HEK293 (cell line): ENCODE results near the gene TBX15.
"Not testable (repeated sequence)": the region's sequence is repeated elsewhere in the genome, so short reads cannot be mapped to it uniquely, and the experiment has no call there.

Experiments
- CTCF ChIA-PET: fragments of 350-600 bp; formaldehyde crosslinking; extraction: SDS; loops from one replicate; lab custom pipeline; 2021; ENCODE audit warnings: antibody characterized with exemption; lab: Yijun Ruan, JAX
- POLR2A ChIA-PET: fragments of 300-600 bp; formaldehyde crosslinking; extraction: SDS; loops from one replicate; lab custom pipeline; 2020; ENCODE audit warnings: antibody characterized with exemption, inconsistent platforms; lab: Yijun Ruan, JAX
- H3K27ac ChIP-seq: fragments of 200-500 bp; sonication (Bioruptor generic); 2 replicates; pipeline ENCODE4 v1.5.1; 2014; ENCODE audit warnings: low read depth, low read length, control low read depth, inconsistent platforms; ENCODE audit errors: extremely low read depth
- H3K36me3 ChIP-seq, 2 experiments: fragments of 200-500 bp in 1 of 2; sonication (Bioruptor generic) in 1 of 2; 1 replicate in 1 of 2; 2 replicates in 1 of 2; pipeline ENCODE4 v1.5.1; 2014 to 2017; ENCODE audit warnings: inconsistent platforms in 2 of 2, low read length in 2 of 2; ENCODE audit not compliant: control insufficient read depth in 2 of 2, insufficient read depth in 1 of 2
- H3K4me1 ChIP-seq: fragments of 200-500 bp; sonication (Bioruptor generic); 2 replicates; pipeline ENCODE4 v1.5.1; 2014; ENCODE audit warnings: mild to moderate bottlenecking, low read length, inconsistent platforms; ENCODE audit not compliant: control insufficient read depth, insufficient read depth
- H3K4me3 ChIP-seq: 2 replicates; pipeline ENCODE4 v1.5.1; 2011; ENCODE audit warnings: low read depth, mild to moderate bottlenecking, control low read depth, low read length, moderate library complexity
- H3K9me3 ChIP-seq: fragments of 200-500 bp; sonication (Bioruptor generic); 2 replicates; pipeline ENCODE4 v1.5.1; 2014; ENCODE audit warnings: low read depth, low read length, inconsistent platforms; ENCODE audit not compliant: control insufficient read depth, insufficient read depth
- GLIS2 ChIP-seq: fragments of 450-650 bp; formaldehyde crosslinking; IDR thresholded peaks from 2 replicates; pipeline ENCODE4 v1.5.1; 2016; ENCODE audit warnings: missing biosample characterization, missing genetic modification characterization
- MYNN ChIP-seq: fragments of 450-650 bp; formaldehyde crosslinking; IDR thresholded peaks from 2 replicates; pipeline ENCODE4 v1.5.1; 2016; ENCODE audit warnings: missing biosample characterization, missing genetic modification characterization, borderline replicate concordance
- ZBTB11 ChIP-seq: fragments of 450-650 bp; formaldehyde crosslinking; conservative IDR thresholded peaks from 2 replicates; pipeline ENCODE4 v1.5.1; 2016; ENCODE audit warnings: low read depth, missing biosample characterization, missing genetic modification characterization
- ZBTB17 ChIP-seq: fragments of 450-650 bp; formaldehyde crosslinking; IDR thresholded peaks from 2 replicates; pipeline ENCODE4 v1.5.1; 2016; ENCODE audit warnings: missing biosample characterization, missing genetic modification characterization
- ZBTB20 ChIP-seq: fragments of 450-650 bp; formaldehyde crosslinking; IDR thresholded peaks from 2 replicates; pipeline ENCODE4 v1.5.1; 2016; ENCODE audit warnings: missing biosample characterization, missing genetic modification characterization
- ZBTB21 ChIP-seq: fragments of 450-650 bp; formaldehyde crosslinking; IDR thresholded peaks from 2 replicates; pipeline ENCODE4 v1.5.1; 2017; ENCODE audit warnings: missing biosample characterization, missing genetic modification characterization
- ZIC2 ChIP-seq: fragments of 450-650 bp; formaldehyde crosslinking; IDR thresholded peaks from 2 replicates; pipeline ENCODE4 v1.5.1; 2016; ENCODE audit warnings: missing biosample characterization, missing genetic modification characterization
- ZNF146 ChIP-seq: fragments of 450-650 bp; formaldehyde crosslinking; IDR thresholded peaks from 2 replicates; pipeline ENCODE4 v1.5.1; 2016; ENCODE audit warnings: missing biosample characterization, missing genetic modification characterization
- ZNF202 ChIP-seq: fragments of 450-650 bp; formaldehyde crosslinking; IDR thresholded peaks from 2 replicates; pipeline ENCODE4 v1.5.1; 2016; ENCODE audit warnings: missing biosample characterization, missing genetic modification characterization, borderline replicate concordance
- ZNF391 ChIP-seq: fragments of 450-650 bp; formaldehyde crosslinking; IDR thresholded peaks from 2 replicates; pipeline ENCODE4 v1.5.1; 2016; ENCODE audit warnings: low read depth, missing biosample characterization, missing genetic modification characterization, borderline replicate concordance
- ZNF426 ChIP-seq: fragments of 450-650 bp; formaldehyde crosslinking; IDR thresholded peaks from 2 replicates; pipeline ENCODE4 v1.5.1; 2017; ENCODE audit warnings: missing biosample characterization, missing genetic modification characterization, mild to moderate bottlenecking, inconsistent platforms, moderate library complexity
- ZNF580 ChIP-seq: fragments of 450-650 bp; formaldehyde crosslinking; IDR thresholded peaks from 2 replicates; pipeline ENCODE4 v1.5.1; 2016; ENCODE audit warnings: missing biosample characterization, missing genetic modification characterization
- ZNF610 ChIP-seq: fragments of 450-650 bp; formaldehyde crosslinking; IDR thresholded peaks from 2 replicates; pipeline ENCODE4 v1.5.1; 2016; ENCODE audit warnings: missing biosample characterization, missing genetic modification characterization, borderline replicate concordance
- ZNF660 ChIP-seq: fragments of 450-650 bp; IDR thresholded peaks from 2 replicates; pipeline ENCODE4 v1.5.1; 2018; ENCODE audit warnings: missing biosample characterization, mild to moderate bottlenecking, missing genetic modification characterization
- ZNF704 ChIP-seq: fragments of 450-650 bp; formaldehyde crosslinking; IDR thresholded peaks from 2 replicates; pipeline ENCODE4 v1.5.1; 2016; ENCODE audit warnings: missing biosample characterization, missing genetic modification characterization
- ZSCAN16 ChIP-seq: fragments of 450-650 bp; formaldehyde crosslinking; IDR thresholded peaks from 2 replicates; pipeline ENCODE4 v1.5.1; 2016; ENCODE audit warnings: missing biosample characterization, missing genetic modification characterization
- ZSCAN30 ChIP-seq: fragments of 450-650 bp; IDR thresholded peaks from 2 replicates; pipeline ENCODE4 v1.5.1; 2018; ENCODE audit warnings: missing biosample characterization, mild to moderate bottlenecking, missing genetic modification characterization, moderate library complexity
- TF ChIP-seq, protein P1 (sequence below): fragments of 450-650 bp; formaldehyde crosslinking; IDR thresholded peaks from 2 replicates; pipeline ENCODE4 v1.5.1; 2016; ENCODE audit warnings: missing biosample characterization, missing genetic modification characterization

Gene TBX15

GRCh38 chr1:118958140-118958539 lies 30.0 kb downstream of the TBX15 start (continued):
- TF ChIP-seq ZBTB11 (tag by site-specific recombination) = no peak
- no peak for TF ChIP-seq MYNN (tag by site-specific recombination)
- no peak for TF ChIP-seq ZNF391 (tag by site-specific recombination)
- no peak for TF ChIP-seq ZSCAN30 (tag by site-specific recombination)
- TF ChIP-seq ZBTB17 (tag by site-specific recombination) = no peak
- no peak for TF ChIP-seq ZNF660 (tag by site-specific recombination)
- TF ChIP-seq ZNF704 (tag by site-specific recombination) = no peak
- TF ChIP-seq ZSCAN16 (tag by site-specific recombination) = no peak
- TF ChIP-seq GLIS2 (tag by site-specific recombination) = no peak
- TF ChIP-seq ZNF426 (tag by site-specific recombination) = no peak

- POLR2A ChIA-PET, CTCF ChIA-PET: not testable (repeated sequence)
- TF ChIP-seq ZNF146 (tag by site-specific recombination) (peak; percentile 90), ZNF580 (tag by site-specific recombination) (peak; percentile 56; the same call in 1 of the 2 replicates)
- TF ChIP-seq, all 188 proteins: peak for 2; not testable (repeated sequence) for 186
- H3K4me3 ChIP-seq, H3K9me3 ChIP-seq, H3K4me1 ChIP-seq, H3K36me3 ChIP-seq, H3K27ac ChIP-seq: not testable (repeated sequence)
Measured at GRCh38 chr1:118957579-118957978, 30.6 kb downstream of the TBX15 start.

- ChIA-PET POLR2A (no interaction called here), CTCF (interaction anchor here (0.7 kb wide), 1 partner anchor 187 kb away, joined by 4 read pairs; no protein-coding TSS in a partner anchor)
- Histone ChIP-seq H3K36me3 (no peaks in the 10 kb centered on the region), H3K27ac (no peak overlapping the region), H3K9me3 (no peaks in the 10 kb centered on the region), H3K4me1 (no peaks in the 10 kb centered on the region), H3K4me3 (no peak overlapping the region)
- TF ChIP-seq ZNF610 (tag by site-specific recombination) (no peak), ZNF391 (tag by site-specific recombination) (no peak), ZBTB20 (no peak), ZBTB21 (tag by site-specific recombination) (no peak), ZNF202 (tag by site-specific recombination) (no peak), ZNF146 (tag by site-specific recombination) (no peak), ZIC2 (tag by site-specific recombination) (no peak)
- TF ChIP-seq, protein P1, sequence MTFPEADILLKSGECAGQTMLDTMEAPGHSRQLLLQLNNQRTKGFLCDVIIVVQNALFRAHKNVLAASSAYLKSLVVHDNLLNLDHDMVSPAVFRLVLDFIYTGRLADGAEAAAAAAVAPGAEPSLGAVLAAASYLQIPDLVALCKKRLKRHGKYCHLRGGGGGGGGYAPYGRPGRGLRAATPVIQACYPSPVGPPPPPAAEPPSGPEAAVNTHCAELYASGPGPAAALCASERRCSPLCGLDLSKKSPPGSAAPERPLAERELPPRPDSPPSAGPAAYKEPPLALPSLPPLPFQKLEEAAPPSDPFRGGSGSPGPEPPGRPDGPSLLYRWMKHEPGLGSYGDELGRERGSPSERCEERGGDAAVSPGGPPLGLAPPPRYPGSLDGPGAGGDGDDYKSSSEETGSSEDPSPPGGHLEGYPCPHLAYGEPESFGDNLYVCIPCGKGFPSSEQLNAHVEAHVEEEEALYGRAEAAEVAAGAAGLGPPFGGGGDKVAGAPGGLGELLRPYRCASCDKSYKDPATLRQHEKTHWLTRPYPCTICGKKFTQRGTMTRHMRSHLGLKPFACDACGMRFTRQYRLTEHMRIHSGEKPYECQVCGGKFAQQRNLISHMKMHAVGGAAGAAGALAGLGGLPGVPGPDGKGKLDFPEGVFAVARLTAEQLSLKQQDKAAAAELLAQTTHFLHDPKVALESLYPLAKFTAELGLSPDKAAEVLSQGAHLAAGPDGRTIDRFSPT = no peak
Measured at GRCh38 chr1:118954301-118954905, 33.7 kb downstream of the TBX15 start.
